Stimulated activated CD4-positive, alpha-beta T cell treated with anti-CD3 and anti-CD28 coated beads, TNF-alpha, amount 100 ng/mL, for 1 hour (primary cell): ENCODE measurements around the gene NAV2.

ENCODE experiments used
- DNase-seq, 3 donors: peaks; one replicate each; pipeline ENCODE4 v3.0.0-alpha.2; 2020; ENCODE audit warnings: low read depth in 3 of 3, low spot score in 1 of 3

The NAV2 gene

GRCh38 chr11:19712281-19713195, at the start of gene NAV2:
NAV2 (plus strand) TSS chr11:19712837; CDS start chr11:19713696, 859 bp downstream.
- peak; percentile 33 to 54 (median 41) for DNase-seq

- no peak for DNase-seq
Observed at GRCh38 chr11:19663206-19663605, 49.4 kb upstream of the NAV2 start.

GRCh38 chr11:19664886-19665548, 47.6 kb upstream of the NAV2 start:
- DNase-seq: no peak

GRCh38 chr11:19666951-19667350, 45.7 kb upstream of the NAV2 start:
- no peak for DNase-seq

- no peak for DNase-seq
Observed at GRCh38 chr11:19669511-19669910, 43.1 kb upstream of the NAV2 start.

- no peak for DNase-seq
Observed at GRCh38 chr11:19670030-19670791, 42.4 kb upstream of the NAV2 start.

GRCh38 chr11:19672586-19673206, 39.9 kb upstream of the NAV2 start:
- no peak for DNase-seq

- no peak for DNase-seq
Observed at GRCh38 chr11:19673924-19674729, 38.5 kb upstream of the NAV2 start.

GRCh38 chr11:19674836-19675235, 37.8 kb upstream of the NAV2 start:
- no peak for DNase-seq

GRCh38 chr11:19675397-19675796, 37.2 kb upstream of the NAV2 start:
- no peak for DNase-seq

GRCh38 chr11:19676475-19677380, 35.9 kb upstream of the NAV2 start:
- DNase-seq: no peak

- DNase-seq: no peak
Observed at GRCh38 chr11:19677381-19678080, 35.1 kb upstream of the NAV2 start.

GRCh38 chr11:19679952-19680828, 32.4 kb upstream of the NAV2 start:
- DNase-seq: no peak

- DNase-seq: no peak
Observed at GRCh38 chr11:19680829-19681368, 31.7 kb upstream of the NAV2 start.

- DNase-seq: no peak
Observed at GRCh38 chr11:19683141-19683805, 29.4 kb upstream of the NAV2 start.

- no peak for DNase-seq
Observed at GRCh38 chr11:19683862-19684491, 28.7 kb upstream of the NAV2 start.
